ENCODE measurements around the gene HSF4. TPM values are rescaled to one million over a fixed set of nuclear protein-coding genes. Genes with fewer than 3 reads are reported as not detected.

HSF4 gene
- total RNA-seq, 1 donor from 2014 or later, result 5.5 TPM

GRCh38 chr16:67209565-67209964, 45.0 kb downstream of the HSF4 start:
- Histone ChIP-seq H3K27me3 (ENCODE audit: control insufficient read depth, insufficient read depth, low read length) (no peaks in the 10 kb centered on the region), H3K4me3 (ENCODE audit: low read depth, low read length) (no peak overlapping the region), H3K36me3 (ENCODE audit: control insufficient read depth, insufficient read depth, low read length) (no peaks in the 10 kb centered on the region)
- TF ChIP-seq CTCF (IDR thresholded peaks at IDR 0.05; ENCODE audit: insufficient read depth, low read length, poor library complexity, severe bottlenecking), result no peak
- DNase-seq (ENCODE audit: low read depth), result no peak

DNA sequence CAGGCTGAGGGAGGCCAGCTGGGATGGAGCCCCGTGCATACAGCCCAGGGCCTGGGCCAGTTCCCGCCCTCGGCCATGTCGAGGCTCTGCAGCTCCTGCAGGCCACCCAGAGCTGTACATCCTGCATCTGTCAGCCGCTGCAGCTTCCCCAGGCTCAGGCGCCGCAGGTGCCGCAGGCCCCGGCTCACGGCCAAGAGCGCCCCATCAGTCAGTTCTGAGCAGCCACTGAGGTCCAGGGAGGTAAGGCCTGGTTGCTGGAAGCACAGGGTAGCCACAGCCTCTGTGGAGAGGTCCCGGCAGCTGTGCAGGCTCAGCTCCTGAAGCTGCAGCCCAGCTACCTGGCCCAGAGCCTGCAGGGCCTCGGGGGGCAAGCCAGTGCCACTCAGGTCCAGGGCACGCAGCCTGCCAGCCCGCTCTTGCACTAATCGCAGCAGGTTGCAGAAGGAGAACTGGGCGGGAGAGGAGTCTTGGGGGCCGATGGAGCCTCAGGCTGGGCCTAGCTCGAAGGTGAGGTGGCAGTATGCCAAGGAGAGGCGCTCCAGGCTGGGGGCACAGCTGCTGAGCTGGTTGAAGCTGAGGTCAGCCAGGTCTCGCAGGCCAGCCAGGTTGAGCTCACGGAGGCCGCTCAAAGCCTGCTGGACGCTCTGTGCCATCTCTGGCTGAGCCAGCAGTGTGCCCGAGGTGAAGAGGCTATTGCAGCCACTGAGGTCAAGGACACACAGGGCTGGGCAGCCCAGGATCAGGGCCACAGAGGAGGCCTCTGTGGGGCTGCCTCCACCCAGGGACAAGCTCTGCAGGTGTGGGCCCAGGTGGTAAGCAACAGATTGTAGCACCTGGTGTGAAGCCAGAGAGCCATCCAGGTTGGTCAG, 45.8 kb downstream of the HSF4 start:
- H3K27me3 ChIP-seq (ENCODE audit: control insufficient read depth, insufficient read depth, low read length), result no peaks in the 10 kb centered on the region
- no peaks in the 10 kb centered on the region for H3K36me3 ChIP-seq (ENCODE audit: control insufficient read depth, insufficient read depth, low read length)
- DNase-seq (ENCODE audit: low read depth), result no peak
- H3K4me3 ChIP-seq (ENCODE audit: low read depth, low read length), result no peak overlapping the region
- TF ChIP-seq CTCF (IDR thresholded peaks at IDR 0.05; ENCODE audit: insufficient read depth, low read length, poor library complexity, severe bottlenecking), result no peak

- Histone ChIP-seq H3K36me3 (ENCODE audit: control insufficient read depth, insufficient read depth, low read length) (no peaks in the 10 kb centered on the region), H3K4me3 (ENCODE audit: low read depth, low read length) (no peak overlapping the region), H3K27me3 (ENCODE audit: control insufficient read depth, insufficient read depth, low read length) (no peaks in the 10 kb centered on the region)
- DNase-seq (ENCODE audit: low read depth), result no peak
- no peak for TF ChIP-seq CTCF (IDR thresholded peaks at IDR 0.05; ENCODE audit: insufficient read depth, low read length, poor library complexity, severe bottlenecking)
Measured at GRCh38 chr16:67211674-67212073, 47.1 kb downstream of the HSF4 start.

- H3K4me3 ChIP-seq (ENCODE audit: low read depth, low read length), result no peak overlapping the region
- no peak for TF ChIP-seq CTCF (IDR thresholded peaks at IDR 0.05; ENCODE audit: insufficient read depth, low read length, poor library complexity, severe bottlenecking)
- H3K27me3 ChIP-seq (ENCODE audit: control insufficient read depth, insufficient read depth, low read length), result no peaks in the 10 kb centered on the region
- H3K36me3 ChIP-seq (ENCODE audit: control insufficient read depth, insufficient read depth, low read length), result no peaks in the 10 kb centered on the region
- DNase-seq (ENCODE audit: low read depth), result no peak
Measured at GRCh38 chr16:67212766-67213165, 48.2 kb downstream of the HSF4 start.

DNA sequence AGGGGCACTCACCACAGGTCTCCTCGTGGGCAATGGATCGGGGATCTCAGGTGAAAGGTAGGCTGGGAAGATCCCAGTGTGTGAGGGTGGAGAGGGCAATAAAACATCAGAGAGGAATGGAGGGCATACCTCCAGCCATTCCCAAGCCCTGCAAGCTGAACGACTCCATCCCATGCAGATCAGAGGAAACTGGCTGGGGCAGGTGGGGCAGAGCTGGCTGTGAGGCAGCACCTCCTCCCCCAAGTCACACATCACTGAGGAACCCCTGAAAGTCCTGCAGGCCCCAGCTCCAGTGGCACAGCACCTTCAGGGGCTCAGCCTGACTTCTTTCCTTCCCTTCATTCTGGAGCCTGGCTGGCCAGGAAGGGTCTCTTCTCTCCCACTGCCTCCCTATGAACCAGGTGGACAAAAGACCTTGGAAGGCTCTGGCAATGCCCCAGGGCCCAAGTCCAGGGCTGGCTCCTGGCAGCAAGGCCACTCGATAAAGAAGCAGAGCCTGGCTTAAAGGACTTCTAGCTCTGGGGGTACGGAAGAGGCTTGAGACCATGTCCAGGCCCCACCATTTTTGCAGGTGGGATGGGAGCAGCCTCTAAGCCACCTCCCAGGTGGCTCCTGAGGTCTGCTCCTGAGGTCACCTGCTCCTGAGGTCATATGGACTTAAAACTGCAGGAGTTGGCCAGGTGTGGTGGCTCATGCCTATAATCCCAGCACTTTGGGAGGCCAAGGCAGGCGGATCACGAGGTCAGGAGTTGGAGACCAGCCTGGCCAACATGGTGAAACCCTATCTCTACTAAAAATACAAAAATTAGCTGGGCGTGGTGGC, 48.9 kb downstream of the HSF4 start:
- Histone ChIP-seq H3K4me3 (ENCODE audit: low read depth, low read length) (no peak overlapping the region), H3K36me3 (ENCODE audit: control insufficient read depth, insufficient read depth, low read length) (no peaks in the 10 kb centered on the region), H3K27me3 (ENCODE audit: control insufficient read depth, insufficient read depth, low read length) (no peaks in the 10 kb centered on the region)
- no peak for TF ChIP-seq CTCF (IDR thresholded peaks at IDR 0.05; ENCODE audit: insufficient read depth, low read length, poor library complexity, severe bottlenecking)
- no peak for DNase-seq (ENCODE audit: low read depth)
